SK-N-DZ (cell line): ENCODE results near the gene PPP1R2. TPM values are rescaled to one million over a fixed set of nuclear protein-coding genes. Genes with fewer than 3 reads are reported as not detected.
"Not testable (repeated sequence)": the region's sequence is repeated elsewhere in the genome, so short reads cannot be mapped to it uniquely, and the experiment has no call there.

Experiments
- DNase-seq: peaks from one replicate; pipeline ENCODE4 v3.0.0-alpha.2; 2015; ENCODE audit warnings: low spot score
- polyA plus RNA-seq, 2 experiments: library from polyadenylated mRNA; depleted of rRNA; stranded (reverse); fragments of >200 nt; gene quantifications; 2 replicates each; pipeline ENCODE4 v1.2.3, GENCODE V29; 2014

The PPP1R2 gene
- 19.3 and 23.1 TPM in 2 replicates for polyA plus RNA-seq (2014; cell fraction: cytosol; rRNA removed)
- polyA plus RNA-seq (2014; cell fraction: nucleus; rRNA removed): 18.1 and 19.2 TPM in 2 replicates

- peak; percentile 94 for DNase-seq
Observed at GRCh38 chr3:195542698-195543499, at the start of gene PPP1R2. TSS of gene PPP1R2 (minus strand) at chr3:195543325. CDS start at chr3:195543025, 300 bp downstream.

GRCh38 chr3:195591852-195592251 is 48.7 kb upstream of the PPP1R2 start:
- DNase-seq: no peak

- no peak for DNase-seq
Observed at GRCh38 chr3:195591220-195591619, 48.1 kb upstream of the PPP1R2 start.

- not testable (repeated sequence) for DNase-seq
Observed at GRCh38 chr3:195590381-195590780, 47.3 kb upstream of the PPP1R2 start.

GRCh38 chr3:195589796-195590195 is 46.7 kb upstream of the PPP1R2 start:
- not testable (repeated sequence) for DNase-seq

GRCh38 chr3:195587824-195588223 is 44.7 kb upstream of the PPP1R2 start:
- no peak for DNase-seq

GRCh38 chr3:195587406-195587805 is 44.3 kb upstream of the PPP1R2 start:
- no peak for DNase-seq

GRCh38 chr3:195584543-195584870 is 41.4 kb upstream of the PPP1R2 start:
- DNase-seq: no peak

- no peak for DNase-seq
Observed at GRCh38 chr3:195583831-195584542, 40.9 kb upstream of the PPP1R2 start, which contains the start of gene APOD. TSS of gene APOD (minus strand) at chr3:195583940. CDS start at chr3:195579461, 4,479 bp downstream.

- no peak for DNase-seq
Observed at GRCh38 chr3:195582947-195583346, 39.8 kb upstream of the PPP1R2 start.

GRCh38 chr3:195580744-195581443 is 37.8 kb upstream of the PPP1R2 start:
- DNase-seq: no peak

GRCh38 chr3:195579281-195579680 is 36.2 kb upstream of the PPP1R2 start:
- DNase-seq: no peak

GRCh38 chr3:195578565-195578964 is 35.4 kb upstream of the PPP1R2 start:
- DNase-seq: no peak

- no peak for DNase-seq
Observed at GRCh38 chr3:195577645-195578177, 34.6 kb upstream of the PPP1R2 start.

- DNase-seq: no peak
Observed at GRCh38 chr3:195574497-195575304, 31.6 kb upstream of the PPP1R2 start.

GRCh38 chr3:195573611-195574496 is 30.7 kb upstream of the PPP1R2 start:
- no peak for DNase-seq

- DNase-seq: no peak
Observed at GRCh38 chr3:195571361-195571760, 28.2 kb upstream of the PPP1R2 start.

GRCh38 chr3:195570912-195571311 is 27.8 kb upstream of the PPP1R2 start:
- DNase-seq: no peak

- DNase-seq: no peak
Observed at GRCh38 chr3:195570344-195570743, 27.2 kb upstream of the PPP1R2 start.

- DNase-seq: no peak
Observed at GRCh38 chr3:195568630-195569029, 25.5 kb upstream of the PPP1R2 start.
